ENCODE measurements around the gene MRPL39. TPM values are rescaled to one million over a fixed set of nuclear protein-coding genes. Genes with fewer than 3 reads are reported as not detected.

The MRPL39 gene
- total RNA-seq, 1 donor from 2014 or later, result 32.5 TPM

- H3K9me3 Mint-ChIP-seq (ENCODE audit: unreplicated experiment), result no peaks in the 10 kb centered on the region
- H3K4me1 Mint-ChIP-seq (ENCODE audit: low read depth, unreplicated experiment), result peaks cover 29% of the 10 kb centered on the region
- no peak for TF ChIP-seq EZH2 (IDR thresholded peaks at IDR 0.05; ENCODE audit: insufficient read depth, low read length)
- TF ChIP-seq CTCF (IDR thresholded peaks at IDR 0.05; ENCODE audit: insufficient read depth, low read depth, low read length), result no peak
Measured at GRCh38 chr21:25569711-25570110, 37.6 kb downstream of the MRPL39 start.

GRCh38 chr21:25569084-25569483 lies 38.2 kb downstream of the MRPL39 start:
- Histone ChIP-seq H3K4me1 (ENCODE audit: insufficient read depth, low read length) (peaks cover 32% of the 10 kb centered on the region), H3K27ac (ENCODE audit: low read depth, low read length) (no peak overlapping the region), H3K4me2 (ENCODE audit: low read length) (no peak overlapping the region), H3K79me2 (ENCODE audit: insufficient read depth, low read length) (peaks cover 58% of the 10 kb centered on the region), H4K20me1 (ENCODE audit: insufficient read depth, low read length) (no peaks in the 10 kb centered on the region), H3K9me3 (ENCODE audit: insufficient read depth, low read depth, low read length) (no peaks in the 10 kb centered on the region), H3K36me3 (ENCODE audit: insufficient read depth, low read length) (peaks cover 19% of the 10 kb centered on the region), H3K4me3 (ENCODE audit: insufficient read depth, low read depth, low read length) (no peak overlapping the region), H3K9ac (ENCODE audit: low read length) (no peak overlapping the region), H3K27me3 (ENCODE audit: insufficient read depth, low read length) (no peaks in the 10 kb centered on the region), H2AFZ (ENCODE audit: low read depth, low read length) (no peak overlapping the region)
- H3K9me3 Mint-ChIP-seq (ENCODE audit: unreplicated experiment), result no peaks in the 10 kb centered on the region
- no peak for TF ChIP-seq EZH2 (IDR thresholded peaks at IDR 0.05; ENCODE audit: insufficient read depth, low read length)
- no peak for TF ChIP-seq CTCF (IDR thresholded peaks at IDR 0.05; ENCODE audit: insufficient read depth, low read depth, low read length)
- no peaks in the 10 kb centered on the region for H3K36me3 Mint-ChIP-seq (ENCODE audit: low read depth, unreplicated experiment)
- H3K4me1 Mint-ChIP-seq (ENCODE audit: low read depth, unreplicated experiment), result peaks cover 29% of the 10 kb centered on the region
- FAIRE-seq (peak; percentile 26), DNase-seq (ENCODE audit: low read depth) (peak; percentile 25)
- no peak overlapping the region for H3K4me3 Mint-ChIP-seq (ENCODE audit: unreplicated experiment)
- no peak overlapping the region for H3K27ac Mint-ChIP-seq (ENCODE audit: unreplicated experiment)
- H3K27me3 Mint-ChIP-seq (ENCODE audit: low read depth, unreplicated experiment), result no peaks in the 10 kb centered on the region

More at GRCh38 chr21:25569711-25570110, 37.6 kb downstream of the MRPL39 start:
- no peak overlapping the region for H3K9ac ChIP-seq (ENCODE audit: low read length)
- no peaks in the 10 kb centered on the region for H3K36me3 Mint-ChIP-seq (ENCODE audit: low read depth, unreplicated experiment)
- no peak for DNase-seq (ENCODE audit: low read depth)
- H3K4me2 ChIP-seq (ENCODE audit: low read length), result no peak overlapping the region
- H2AFZ ChIP-seq (ENCODE audit: low read depth, low read length), result no peak overlapping the region
- H3K4me1 ChIP-seq (ENCODE audit: insufficient read depth, low read length), result peaks cover 35% of the 10 kb centered on the region
- H3K9me3 ChIP-seq (ENCODE audit: insufficient read depth, low read depth, low read length), result no peaks in the 10 kb centered on the region
- FAIRE-seq, result no peak
- H3K4me3 ChIP-seq (ENCODE audit: insufficient read depth, low read depth, low read length), result no peak overlapping the region
- H3K4me3 Mint-ChIP-seq (ENCODE audit: unreplicated experiment), result no peak overlapping the region
- no peaks in the 10 kb centered on the region for H4K20me1 ChIP-seq (ENCODE audit: insufficient read depth, low read length)
- H3K27ac Mint-ChIP-seq (ENCODE audit: unreplicated experiment), result no peak overlapping the region
- H3K27me3 Mint-ChIP-seq (ENCODE audit: low read depth, unreplicated experiment), result no peaks in the 10 kb centered on the region
- H3K79me2 ChIP-seq (ENCODE audit: insufficient read depth, low read length), result peaks cover 53% of the 10 kb centered on the region
- no peak overlapping the region for H3K27ac ChIP-seq (ENCODE audit: low read depth, low read length)
- H3K27me3 ChIP-seq (ENCODE audit: insufficient read depth, low read length), result no peaks in the 10 kb centered on the region
- H3K36me3 ChIP-seq (ENCODE audit: insufficient read depth, low read length), result peaks cover 13% of the 10 kb centered on the region

- Histone ChIP-seq H3K27me3 (ENCODE audit: insufficient read depth, low read length) (no peaks in the 10 kb centered on the region), H4K20me1 (ENCODE audit: insufficient read depth, low read length) (no peaks in the 10 kb centered on the region), H3K9me3 (ENCODE audit: insufficient read depth, low read depth, low read length) (no peaks in the 10 kb centered on the region), H3K4me1 (ENCODE audit: insufficient read depth, low read length) (peaks cover 30% of the 10 kb centered on the region), H3K79me2 (ENCODE audit: insufficient read depth, low read length) (peaks cover 67% of the 10 kb centered on the region), H3K27ac (ENCODE audit: low read depth, low read length) (peak overlapping the region; percentile 42), H3K4me2 (ENCODE audit: low read length) (peak overlapping the region; percentile 74), H3K36me3 (ENCODE audit: insufficient read depth, low read length) (peaks cover 19% of the 10 kb centered on the region), H3K9ac (ENCODE audit: low read length) (peak overlapping the region; percentile 50), H2AFZ (ENCODE audit: low read depth, low read length) (no peak overlapping the region), H3K4me3 (ENCODE audit: insufficient read depth, low read depth, low read length) (peak overlapping the region; percentile 26)
- H3K27me3 Mint-ChIP-seq (ENCODE audit: low read depth, unreplicated experiment), result no peaks in the 10 kb centered on the region
- H3K9me3 Mint-ChIP-seq (ENCODE audit: unreplicated experiment), result no peaks in the 10 kb centered on the region
- peaks cover 28% of the 10 kb centered on the region for H3K4me1 Mint-ChIP-seq (ENCODE audit: low read depth, unreplicated experiment)
- no peaks in the 10 kb centered on the region for H3K36me3 Mint-ChIP-seq (ENCODE audit: low read depth, unreplicated experiment)
- no peak for TF ChIP-seq EZH2 (IDR thresholded peaks at IDR 0.05; ENCODE audit: insufficient read depth, low read length)
- TF ChIP-seq CTCF (IDR thresholded peaks at IDR 0.05; ENCODE audit: insufficient read depth, low read depth, low read length), result no peak
- peak overlapping the region; percentile 88 for H3K27ac Mint-ChIP-seq (ENCODE audit: unreplicated experiment)
- DNase-seq (ENCODE audit: low read depth) (peak; percentile 75), FAIRE-seq (no peak)
- H3K4me3 Mint-ChIP-seq (ENCODE audit: unreplicated experiment), result peak overlapping the region; percentile 23
Measured at GRCh38 chr21:25568246-25568645, 39.0 kb downstream of the MRPL39 start.
